OCI-LY1 (cell line): Measurements from ENCODE around the gene TANC1.

Experiments
- H2AFZ ChIP-seq: fragments of 200-600 bp; sonication (generic), shearing (Covaris generic); 2 replicates; pipeline ENCODE4 v1.6.0; 2014; ENCODE audit warnings: antibody characterized with exemption, mild to moderate bottlenecking, low read length
- H3F3A ChIP-seq: fragments of 200-600 bp; sonication (generic), shearing (Covaris generic); 2 replicates; pipeline ENCODE4 v1.6.0; 2014; ENCODE audit warnings: mild to moderate bottlenecking, antibody characterized with exemption, low read length, moderate library complexity; ENCODE audit not compliant: insufficient read depth
- H3K27ac ChIP-seq: fragments of 200-600 bp; sonication (generic); 2 replicates; pipeline ENCODE4 v1.5.1; 2014; ENCODE audit warnings: low read length, mixed run types, mild to moderate bottlenecking, low read depth; ENCODE audit not compliant: poor library complexity, severe bottlenecking
- H3K27me3 ChIP-seq: fragments of 200-600 bp; sonication (generic); 2 replicates; pipeline ENCODE4 v1.6.0; 2014; ENCODE audit warnings: antibody characterized with exemption, mild to moderate bottlenecking, low read length, moderate library complexity; ENCODE audit not compliant: insufficient read depth
- H3K36me3 ChIP-seq: fragments of 200-600 bp; sonication (generic); 2 replicates; pipeline ENCODE4 v1.6.1; 2014; ENCODE audit warnings: mild to moderate bottlenecking, antibody characterized with exemption, low read length, moderate library complexity, mixed read lengths; ENCODE audit not compliant: insufficient read depth
- H3K4me1 ChIP-seq: fragments of 200-600 bp; sonication (generic); 2 replicates; pipeline ENCODE4 v1.5.1; 2014; ENCODE audit warnings: mild to moderate bottlenecking, low read length, moderate library complexity; ENCODE audit not compliant: insufficient read depth, severe bottlenecking
- H3K4me2 ChIP-seq: fragments of 200-600 bp; sonication (generic), shearing (Covaris generic); 2 replicates; pipeline ENCODE4 v1.6.1; 2014; ENCODE audit warnings: low read length
- H3K4me3 ChIP-seq: fragments of 200-600 bp; sonication (generic); 2 replicates; pipeline ENCODE4 v1.5.1; 2014; ENCODE audit warnings: low read length, low read depth, mild to moderate bottlenecking, mixed read lengths; ENCODE audit not compliant: poor library complexity, severe bottlenecking
- H3K79me2 ChIP-seq: fragments of 200-600 bp; shearing (Covaris generic); 2 replicates; pipeline ENCODE4 v1.6.1; 2016; ENCODE audit warnings: mixed run types, low read length, mixed read lengths; ENCODE audit not compliant: insufficient read depth
- H3K9ac ChIP-seq: fragments of 200-600 bp; sonication (generic), shearing (Covaris generic); 2 replicates; pipeline ENCODE4 v1.6.1; 2014; ENCODE audit warnings: mild to moderate bottlenecking, low read length, mixed read lengths
- H3K9me2 ChIP-seq: fragments of 200-600 bp; sonication (generic), shearing (Covaris generic); 2 replicates; pipeline ENCODE4 v1.6.1; 2014; ENCODE audit warnings: low read depth, mild to moderate bottlenecking, low read length, mixed read lengths
- H3K9me3 ChIP-seq: fragments of 200-600 bp; shearing (Covaris generic); 2 replicates; pipeline ENCODE4 v1.6.1; 2014; ENCODE audit warnings: low read length, mixed read lengths
- H4K20me1 ChIP-seq: fragments of 200-600 bp; sonication (generic), shearing (Covaris generic); 2 replicates; pipeline ENCODE4 v1.6.0; 2016; ENCODE audit warnings: mild to moderate bottlenecking, low read length; ENCODE audit not compliant: insufficient read depth
- CTCF ChIP-seq: fragments of 200-600 bp; sonication (generic), shearing (Covaris generic); IDR thresholded peaks from 2 replicates; pipeline ENCODE4 v1.5.1; 2017; ENCODE audit warnings: mild to moderate bottlenecking, antibody characterized with exemption, low read length, moderate library complexity, mixed read lengths
- EZH2 ChIP-seq: fragments of 200-600 bp; sonication (generic), shearing (Covaris generic); IDR thresholded peaks from 2 replicates; pipeline ENCODE4 v1.8.0; 2017; ENCODE audit warnings: borderline replicate concordance, mixed run types, mild to moderate bottlenecking, antibody characterized with exemption, low read length, moderate library complexity, mixed read lengths

TANC1 gene

GRCh38 chr2:158932131-158932645 is 36.3 kb upstream of the TANC1 start:
- TF ChIP-seq CTCF (no peak), EZH2 (no peak)
- H3K9ac ChIP-seq, result no peak overlapping the region
- no peaks in the 10 kb centered on the region for H3K4me1 ChIP-seq
- no peaks in the 10 kb centered on the region for H3K36me3 ChIP-seq
- no peaks in the 10 kb centered on the region for H3F3A ChIP-seq
- H3K9me2 ChIP-seq, result no peaks in the 10 kb centered on the region
- H3K79me2 ChIP-seq, result no peaks in the 10 kb centered on the region
- no peaks in the 10 kb centered on the region for H3K27me3 ChIP-seq
- H3K4me3 ChIP-seq, result no peak overlapping the region
- H3K9me3 ChIP-seq, result no peaks in the 10 kb centered on the region
- no peak overlapping the region for H3K27ac ChIP-seq
- no peak overlapping the region for H3K4me2 ChIP-seq
- H2AFZ ChIP-seq, result no peak overlapping the region
- H4K20me1 ChIP-seq, result no peaks in the 10 kb centered on the region

- Histone ChIP-seq H3K9me3 (no peaks in the 10 kb centered on the region), H3K27me3 (no peaks in the 10 kb centered on the region)
Measured at GRCh38 chr2:158934170-158934569, 34.3 kb upstream of the TANC1 start.

GRCh38 chr2:158935617-158936016 is 32.8 kb upstream of the TANC1 start:
- no peaks in the 10 kb centered on the region for H3K9me2 ChIP-seq
- H3K27me3 ChIP-seq, result no peaks in the 10 kb centered on the region
- H2AFZ ChIP-seq, result no peak overlapping the region
- H3K9ac ChIP-seq, result no peak overlapping the region
- no peaks in the 10 kb centered on the region for H3K36me3 ChIP-seq
- H3F3A ChIP-seq, result no peaks in the 10 kb centered on the region
- no peak overlapping the region for H3K4me3 ChIP-seq
- H3K4me1 ChIP-seq, result no peaks in the 10 kb centered on the region
- H3K79me2 ChIP-seq, result no peaks in the 10 kb centered on the region
- no peak overlapping the region for H3K4me2 ChIP-seq
- H3K27ac ChIP-seq, result no peak overlapping the region
- TF ChIP-seq EZH2 (no peak), CTCF (no peak)
- no peaks in the 10 kb centered on the region for H4K20me1 ChIP-seq
- no peaks in the 10 kb centered on the region for H3K9me3 ChIP-seq

More at GRCh38 chr2:158934170-158934569, 34.3 kb upstream of the TANC1 start:
- Histone ChIP-seq H3K9me2 (no peaks in the 10 kb centered on the region), H3K79me2 (no peaks in the 10 kb centered on the region), H3K9ac (no peak overlapping the region), H3K4me2 (no peak overlapping the region), H3K4me3 (no peak overlapping the region), H3K27ac (no peak overlapping the region), H4K20me1 (no peaks in the 10 kb centered on the region), H3K36me3 (no peaks in the 10 kb centered on the region), H2AFZ (no peak overlapping the region), H3K4me1 (no peaks in the 10 kb centered on the region), H3F3A (no peaks in the 10 kb centered on the region)
- TF ChIP-seq EZH2 (no peak), CTCF (no peak)
